ENCODE results near the gene ST6GALNAC6.

Gene ST6GALNAC6

GRCh38 chr9:127931092-127931881 lies 31.9 kb upstream of the ST6GALNAC6 start:
- no peak for DNase-seq

GRCh38 chr9:127930231-127931091 lies 31.1 kb upstream of the ST6GALNAC6 start, which contains the start of gene PIP5KL1:
PIP5KL1 (minus strand) TSS chr9:127930777; CDS start chr9:127930752, 25 bp downstream.
- DNase-seq: peak; percentile 59

GRCh38 chr9:127929625-127929979 lies 30.2 kb upstream of the ST6GALNAC6 start:
- no peak for DNase-seq

- DNase-seq: no peak
Observed at GRCh38 chr9:127928676-127929624, 29.5 kb upstream of the ST6GALNAC6 start.

GRCh38 chr9:127927988-127928675 lies 28.7 kb upstream of the ST6GALNAC6 start:
- DNase-seq: no peak

GRCh38 chr9:127927201-127927987 lies 28.0 kb upstream of the ST6GALNAC6 start:
- no peak for DNase-seq

GRCh38 chr9:127926906-127927200 lies 27.4 kb upstream of the ST6GALNAC6 start:
- no peak for DNase-seq

- no peak for DNase-seq
Observed at GRCh38 chr9:127925959-127926905, 26.8 kb upstream of the ST6GALNAC6 start.

- DNase-seq: no peak
Observed at GRCh38 chr9:127924736-127925444, 25.5 kb upstream of the ST6GALNAC6 start.

- no peak for DNase-seq
Observed at GRCh38 chr9:127923771-127924170, 24.4 kb upstream of the ST6GALNAC6 start.

GRCh38 chr9:127923046-127923445 lies 23.6 kb upstream of the ST6GALNAC6 start:
- no peak for DNase-seq

- no peak for DNase-seq
Observed at GRCh38 chr9:127921557-127922120, 22.2 kb upstream of the ST6GALNAC6 start.

GRCh38 chr9:127920794-127921193 lies 21.4 kb upstream of the ST6GALNAC6 start:
- DNase-seq: no peak

- DNase-seq: no peak
Observed at GRCh38 chr9:127919253-127919815, 19.9 kb upstream of the ST6GALNAC6 start.

- DNase-seq: no peak
Observed at GRCh38 chr9:127918183-127919107, 19.0 kb upstream of the ST6GALNAC6 start.

GRCh38 chr9:127917603-127918002 lies 18.2 kb upstream of the ST6GALNAC6 start:
- no peak for DNase-seq

- DNase-seq: peak; percentile 88
Observed at GRCh38 chr9:127916720-127917581, 17.5 kb upstream of the ST6GALNAC6 start, which contains the start of gene ST6GALNAC4. ST6GALNAC4 (minus strand) TSS chr9:127917041; CDS start chr9:127916419, 622 bp downstream.
